ENCODE results near the gene YOD1.

DNA sequence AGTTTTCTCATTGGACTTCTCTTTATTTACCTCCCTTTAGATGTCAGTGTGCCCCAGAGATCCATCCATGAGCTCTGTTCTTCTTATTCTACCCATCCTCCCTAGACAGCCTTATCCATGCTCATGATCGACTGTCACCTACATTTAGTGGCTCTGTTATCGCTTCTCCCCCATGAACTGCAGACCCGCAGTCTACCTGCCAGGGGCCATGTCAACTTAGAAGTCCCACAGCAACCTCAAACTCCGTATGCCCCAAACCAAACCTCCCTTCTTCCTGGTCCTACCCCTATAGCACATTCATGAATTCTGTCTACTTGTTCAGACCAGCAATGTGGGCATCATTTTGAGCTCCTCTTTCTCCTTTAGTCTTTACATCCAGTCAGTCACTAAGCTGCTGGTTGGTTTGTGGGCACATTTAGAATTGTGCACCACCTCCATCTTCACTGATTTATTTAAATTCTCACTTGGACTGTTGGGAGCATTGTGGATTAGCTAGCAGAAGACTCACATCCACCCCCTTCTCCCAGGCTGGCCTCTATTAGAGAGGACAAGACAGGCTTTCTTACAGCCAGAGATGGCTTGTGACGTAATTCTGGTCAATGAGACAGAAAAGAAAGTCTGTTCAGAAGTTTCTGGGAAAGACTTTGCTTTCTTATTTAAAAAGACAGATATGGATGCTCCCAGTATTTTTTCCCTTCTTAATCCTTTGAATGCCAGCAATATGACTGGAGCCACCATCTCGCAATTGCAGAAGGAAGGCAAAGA is 37.5 kb downstream of the YOD1 start:
- no peak for TF ChIP-seq EP300 (IDR thresholded peaks at IDR 0.05; ENCODE audit: borderline replicate concordance)
- no peak for TF ChIP-seq CREB1 (IDR thresholded peaks at IDR 0.05; ENCODE audit: low read depth)
